ENCODE data around the gene TAS2R3.
"Not testable (repeated sequence)": the region's sequence is repeated elsewhere in the genome, so short reads cannot be mapped to it uniquely, and the experiment has no call there.

TAS2R3 gene

GRCh38 chr7:141763797-141764196 lies at the start of gene TAS2R3:
TSS of gene TAS2R3 (plus strand) at chr7:141764097. CDS start at chr7:141764159, 62 bp downstream.
- no peak for DNase-seq

GRCh38 chr7:141714571-141714970 lies 49.3 kb upstream of the TAS2R3 start:
- DNase-seq: no peak

GRCh38 chr7:141715018-141715417 lies 48.9 kb upstream of the TAS2R3 start:
- DNase-seq: no peak

GRCh38 chr7:141715794-141716689 lies 47.9 kb upstream of the TAS2R3 start:
- no peak for DNase-seq

GRCh38 chr7:141717450-141717849 lies 46.4 kb upstream of the TAS2R3 start:
- no peak for DNase-seq

GRCh38 chr7:141722529-141722928 lies 41.4 kb upstream of the TAS2R3 start:
- DNase-seq: no peak

GRCh38 chr7:141729020-141729419 lies 34.9 kb upstream of the TAS2R3 start:
- no peak for DNase-seq

GRCh38 chr7:141731476-141732149 lies 32.3 kb upstream of the TAS2R3 start:
- no peak for DNase-seq

GRCh38 chr7:141737118-141737835 lies 26.6 kb upstream of the TAS2R3 start:
- DNase-seq: peak; percentile 33

- peak; percentile 95 for DNase-seq
Measured at GRCh38 chr7:141737836-141738591, 25.9 kb upstream of the TAS2R3 start, which contains the start of gene SSBP1. TSS of gene SSBP1 (plus strand) at chr7:141738358. CDS start at chr7:141739167, 809 bp downstream.

GRCh38 chr7:141738592-141739013 lies 25.3 kb upstream of the TAS2R3 start:
- DNase-seq: no peak

- DNase-seq: no peak
Measured at GRCh38 chr7:141739250-141739649, 24.6 kb upstream of the TAS2R3 start.

- DNase-seq: no peak
Measured at GRCh38 chr7:141742229-141742628, 21.7 kb upstream of the TAS2R3 start.

- DNase-seq: no peak
Measured at GRCh38 chr7:141744131-141744530, 19.8 kb upstream of the TAS2R3 start.

GRCh38 chr7:141748396-141748795 lies 15.5 kb upstream of the TAS2R3 start:
- DNase-seq: no peak

GRCh38 chr7:141751904-141752303 lies 12.0 kb upstream of the TAS2R3 start:
- DNase-seq: not testable (repeated sequence)

- no peak for DNase-seq
Measured at GRCh38 chr7:141752634-141753033, 11.3 kb upstream of the TAS2R3 start.

- DNase-seq: no peak
Measured at GRCh38 chr7:141754939-141755338, 9.0 kb upstream of the TAS2R3 start.

- DNase-seq: not testable (repeated sequence)
Measured at GRCh38 chr7:141770083-141770583, 6.2 kb downstream of the TAS2R3 start.

GRCh38 chr7:141776374-141776773 lies 12.5 kb downstream of the TAS2R3 start, which contains the start of gene TAS2R4:
TSS of gene TAS2R4 (plus strand) at chr7:141776674. CDS start at chr7:141778489, 1,815 bp downstream.
- DNase-seq: no peak

GRCh38 chr7:141785706-141786552 lies 22.0 kb downstream of the TAS2R3 start:
- DNase-seq: peak; percentile 30

Data from SHP77 treated with DMSO at 0.1 percent for 48 hours (cell line).